Adipocyte (in vitro differentiated cells): ENCODE results near the gene VOPP1.
A peak's percentile ranks its signal among the peaks of the same experiment; 100 is the strongest.
"Not testable (repeated sequence)": the region's sequence is repeated elsewhere in the genome, so short reads cannot be mapped to it uniquely, and the experiment has no call there.

Experiments
- DNase-seq: peaks from one replicate; pipeline ENCODE4 v3.0.0-alpha.2; 2015; ENCODE audit warnings: low read depth
- H3K27me3 ChIP-seq: replicated peaks from 2 replicates; pipeline ENCODE4 v1.7.0; 2013; ENCODE audit warnings: mild to moderate bottlenecking, low read length, moderate library complexity; ENCODE audit not compliant: control insufficient read depth, insufficient read depth
- H3K36me3 ChIP-seq: 2 replicates; pipeline ENCODE4 v1.7.0; 2013; ENCODE audit warnings: low read length, mild to moderate bottlenecking, moderate library complexity; ENCODE audit not compliant: control insufficient read depth, insufficient read depth, severe bottlenecking
- H3K4me1 ChIP-seq: 2 replicates; pipeline ENCODE4 v1.7.0; 2013; ENCODE audit warnings: mild to moderate bottlenecking, low read length, moderate library complexity; ENCODE audit not compliant: control insufficient read depth, insufficient read depth
- H3K4me3 ChIP-seq: 2 replicates; pipeline ENCODE4 v1.7.0; 2013; ENCODE audit warnings: mild to moderate bottlenecking, low read length, moderate library complexity
- H3K9ac ChIP-seq: 2 replicates; pipeline ENCODE4 v1.7.0; 2013; ENCODE audit warnings: mild to moderate bottlenecking, low read length, moderate library complexity
- H3K9me3 ChIP-seq: 2 replicates; pipeline ENCODE4 v1.7.0; 2013; ENCODE audit warnings: mild to moderate bottlenecking, low read length, moderate library complexity; ENCODE audit not compliant: control insufficient read depth

VOPP1 gene

DNA sequence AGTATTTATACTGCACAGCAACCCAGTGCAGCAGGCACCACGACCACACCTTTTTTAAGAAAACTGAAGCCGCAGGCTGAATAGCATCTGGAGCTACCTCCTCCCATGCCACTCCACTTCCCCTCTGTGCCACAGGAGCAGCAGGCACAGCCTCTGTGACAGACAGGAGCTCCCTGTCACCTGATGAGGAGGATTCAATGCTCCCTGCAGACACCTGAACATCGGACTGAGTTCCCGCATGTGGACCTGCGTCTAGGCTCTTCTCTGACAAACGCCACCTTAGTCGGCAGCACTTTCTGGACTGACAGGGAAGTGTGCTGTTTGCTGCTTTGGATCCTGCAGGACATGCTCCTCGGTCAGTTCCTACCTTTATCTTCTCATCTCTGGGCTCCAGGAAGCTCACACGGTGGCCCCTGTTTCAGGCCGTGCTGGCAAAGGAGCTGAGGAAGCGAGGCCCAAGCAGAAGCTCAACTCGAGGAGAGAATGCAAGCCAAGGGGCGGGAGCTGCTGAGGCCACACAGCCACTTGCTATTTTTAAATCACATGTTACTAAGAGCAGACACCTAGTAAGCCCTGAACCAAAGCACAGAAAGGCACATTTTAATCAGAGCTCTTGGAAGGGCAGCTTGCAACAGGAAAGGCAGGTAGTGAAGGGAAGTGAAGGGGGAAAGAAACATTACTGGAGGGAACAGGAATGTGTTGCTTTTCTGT, 56.6 kb downstream of the VOPP1 start:
- Histone ChIP-seq H3K4me1 (peaks cover 11% of the 10 kb centered on the region), H3K4me3 (no peak overlapping the region), H3K36me3 (peaks cover 46% of the 10 kb centered on the region), H3K27me3 (no peaks in the 10 kb centered on the region), H3K9ac (no peak overlapping the region), H3K9me3 (no peaks in the 10 kb centered on the region)
- no peak for DNase-seq

DNA sequence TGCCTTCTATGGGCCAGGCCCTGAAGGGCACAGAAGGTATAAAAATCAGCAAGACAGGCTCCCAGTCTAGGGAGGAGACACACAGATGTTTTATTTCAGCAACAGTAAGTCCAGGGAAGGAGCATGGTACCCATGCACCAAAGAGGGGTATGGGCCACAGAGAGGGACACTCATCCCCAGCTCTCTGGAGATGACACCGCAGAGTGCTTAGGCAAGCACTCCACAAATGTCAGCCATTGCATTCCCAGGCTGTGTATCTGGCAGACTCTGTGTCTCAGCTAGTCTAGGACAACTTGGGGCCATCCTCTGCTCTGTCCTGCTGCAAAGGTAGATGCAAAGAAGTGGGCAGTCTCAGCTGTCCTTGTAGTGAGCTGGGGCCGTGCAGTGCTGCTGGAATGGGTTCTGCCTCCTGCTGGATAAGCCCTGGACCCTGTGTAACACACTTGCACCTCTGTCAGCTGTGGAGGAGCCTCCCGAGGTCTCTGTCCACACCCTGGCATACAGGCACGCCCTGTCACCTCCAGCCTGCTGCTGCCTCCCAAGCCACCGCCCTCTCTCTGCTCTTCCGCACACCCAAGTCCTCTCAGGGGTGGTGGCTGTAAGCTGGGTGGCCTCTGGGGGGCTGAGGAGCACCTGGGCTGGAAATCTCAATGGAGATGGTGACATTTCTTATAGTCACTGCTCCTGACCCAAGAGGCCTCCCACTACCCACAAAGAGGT, 57.6 kb downstream of the VOPP1 start:
- H3K9me3 ChIP-seq, result no peaks in the 10 kb centered on the region
- H3K9ac ChIP-seq, result no peak overlapping the region
- peaks cover 46% of the 10 kb centered on the region for H3K36me3 ChIP-seq

DNA sequence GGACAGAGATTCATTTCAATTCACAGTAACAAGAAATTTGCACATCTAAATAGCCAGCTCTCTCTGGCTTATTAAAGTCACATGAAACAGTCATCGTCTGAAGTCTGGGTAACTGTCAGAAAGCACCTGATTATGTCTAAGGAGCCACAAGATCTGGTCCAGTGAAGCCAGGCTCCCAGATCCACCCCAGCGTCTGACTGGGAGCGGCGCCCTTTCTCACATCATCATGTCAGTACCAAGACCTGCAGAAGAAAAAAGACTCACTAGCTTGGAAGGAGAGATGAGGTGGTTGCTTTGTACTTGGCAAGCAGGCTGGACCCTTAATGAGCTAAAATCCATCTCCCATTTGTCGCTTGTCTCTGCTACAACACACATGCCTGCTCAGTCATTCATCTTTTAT, 58.4 kb downstream of the VOPP1 start:
- DNase-seq, result no peak

More for the DNA sequence above, 57.6 kb downstream of the VOPP1 start:
- no peak overlapping the region for H3K4me3 ChIP-seq
- peaks cover 13% of the 10 kb centered on the region for H3K4me1 ChIP-seq
- no peak for DNase-seq
- H3K27me3 ChIP-seq, result no peaks in the 10 kb centered on the region

GRCh38 chr7:55512635-55513191, 59.6 kb downstream of the VOPP1 start:
- DNase-seq, result no peak

More for the DNA sequence above, 58.4 kb downstream of the VOPP1 start:
- Histone ChIP-seq H3K9ac (no peak overlapping the region), H3K9me3 (no peaks in the 10 kb centered on the region), H3K4me3 (no peak overlapping the region), H3K4me1 (peaks cover 21% of the 10 kb centered on the region), H3K36me3 (peaks cover 40% of the 10 kb centered on the region), H3K27me3 (no peaks in the 10 kb centered on the region)

GRCh38 chr7:55510621-55511020, 61.7 kb downstream of the VOPP1 start:
- Histone ChIP-seq H3K9me3 (no peaks in the 10 kb centered on the region), H3K4me1 (peaks cover 16% of the 10 kb centered on the region), H3K9ac (no peak overlapping the region), H3K36me3 (peaks cover 20% of the 10 kb centered on the region), H3K27me3 (no peaks in the 10 kb centered on the region), H3K4me3 (no peak overlapping the region)
- DNase-seq, result no peak

More at GRCh38 chr7:55512635-55513191, 59.6 kb downstream of the VOPP1 start:
- H3K4me3 ChIP-seq, result no peak overlapping the region
- H3K9me3 ChIP-seq, result no peaks in the 10 kb centered on the region
- H3K36me3 ChIP-seq, result peaks cover 29% of the 10 kb centered on the region
- peaks cover 24% of the 10 kb centered on the region for H3K4me1 ChIP-seq
- H3K9ac ChIP-seq, result no peak overlapping the region
- H3K27me3 ChIP-seq, result no peaks in the 10 kb centered on the region

DNA sequence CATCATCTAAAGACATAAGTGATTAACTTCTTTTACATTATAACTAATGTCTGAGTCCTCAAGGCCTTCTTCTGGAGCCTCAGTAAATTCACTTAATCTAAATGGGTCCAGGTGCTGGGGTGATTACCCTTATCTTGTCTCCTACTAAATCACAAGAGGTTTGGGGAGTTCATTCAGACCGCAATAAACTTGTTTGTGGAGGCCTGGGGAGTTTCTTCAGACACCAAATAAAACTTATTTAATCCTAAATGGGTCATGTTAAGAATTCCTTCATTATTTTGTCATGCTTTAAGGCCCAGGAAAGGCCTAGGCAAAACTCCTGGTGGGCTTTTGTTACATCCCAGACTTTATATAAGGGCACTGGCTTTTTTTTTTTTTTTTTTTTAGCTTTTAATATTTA, 62.1 kb downstream of the VOPP1 start:
- H3K36me3 ChIP-seq, result peaks cover 16% of the 10 kb centered on the region
- not testable (repeated sequence) for H3K27me3 ChIP-seq, DNase-seq, H3K9me3 ChIP-seq, H3K4me3 ChIP-seq, H3K9ac ChIP-seq
- H3K4me1 ChIP-seq, result peaks cover 14% of the 10 kb centered on the region

- H3K36me3 ChIP-seq, result peaks cover 8% of the 10 kb centered on the region
- H3K4me1 ChIP-seq, result peaks cover 20% of the 10 kb centered on the region
- H3K9ac ChIP-seq, result no peak overlapping the region
- no peak overlapping the region for H3K4me3 ChIP-seq
- DNase-seq, result peak; percentile 61
- H3K9me3 ChIP-seq, result no peaks in the 10 kb centered on the region
- H3K27me3 ChIP-seq, result no peaks in the 10 kb centered on the region
These were observed 63.0 kb downstream of the VOPP1 start for GRCh38 chr7:55509322-55509721.

GRCh38 chr7:55508221-55509011, 63.9 kb downstream of the VOPP1 start:
- H3K9me3 ChIP-seq, result no peaks in the 10 kb centered on the region
- peaks cover 24% of the 10 kb centered on the region for H3K4me1 ChIP-seq
- no peaks in the 10 kb centered on the region for H3K27me3 ChIP-seq
- no peak overlapping the region for H3K4me3 ChIP-seq
- H3K9ac ChIP-seq, result no peak overlapping the region
- DNase-seq, result no peak
- H3K36me3 ChIP-seq, result peaks cover 4% of the 10 kb centered on the region

DNA sequence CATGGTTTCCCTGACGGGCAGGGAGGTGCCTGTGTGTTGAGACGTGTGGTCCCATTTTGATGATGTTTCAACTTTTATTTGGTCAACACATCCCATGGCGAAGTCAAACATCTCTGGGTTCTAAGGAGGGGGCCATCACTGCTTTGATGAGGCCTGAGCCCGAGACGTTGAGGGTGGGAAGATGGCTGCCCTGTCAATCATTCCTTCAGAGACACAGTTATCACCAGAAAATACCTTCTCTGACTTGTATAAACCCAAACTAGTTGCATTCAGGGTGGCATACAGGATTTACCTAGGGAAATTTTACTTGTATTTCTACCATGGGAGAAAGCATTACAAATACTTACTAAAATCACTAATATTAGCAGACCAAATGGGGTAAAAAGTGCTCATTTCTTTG, 64.6 kb downstream of the VOPP1 start:
- H3K4me1 ChIP-seq, result peaks cover 24% of the 10 kb centered on the region
- peaks cover 4% of the 10 kb centered on the region for H3K36me3 ChIP-seq
- DNase-seq, result no peak
- H3K27me3 ChIP-seq, result no peaks in the 10 kb centered on the region
- no peaks in the 10 kb centered on the region for H3K9me3 ChIP-seq
- H3K4me3 ChIP-seq, result no peak overlapping the region
- no peak overlapping the region for H3K9ac ChIP-seq

DNA sequence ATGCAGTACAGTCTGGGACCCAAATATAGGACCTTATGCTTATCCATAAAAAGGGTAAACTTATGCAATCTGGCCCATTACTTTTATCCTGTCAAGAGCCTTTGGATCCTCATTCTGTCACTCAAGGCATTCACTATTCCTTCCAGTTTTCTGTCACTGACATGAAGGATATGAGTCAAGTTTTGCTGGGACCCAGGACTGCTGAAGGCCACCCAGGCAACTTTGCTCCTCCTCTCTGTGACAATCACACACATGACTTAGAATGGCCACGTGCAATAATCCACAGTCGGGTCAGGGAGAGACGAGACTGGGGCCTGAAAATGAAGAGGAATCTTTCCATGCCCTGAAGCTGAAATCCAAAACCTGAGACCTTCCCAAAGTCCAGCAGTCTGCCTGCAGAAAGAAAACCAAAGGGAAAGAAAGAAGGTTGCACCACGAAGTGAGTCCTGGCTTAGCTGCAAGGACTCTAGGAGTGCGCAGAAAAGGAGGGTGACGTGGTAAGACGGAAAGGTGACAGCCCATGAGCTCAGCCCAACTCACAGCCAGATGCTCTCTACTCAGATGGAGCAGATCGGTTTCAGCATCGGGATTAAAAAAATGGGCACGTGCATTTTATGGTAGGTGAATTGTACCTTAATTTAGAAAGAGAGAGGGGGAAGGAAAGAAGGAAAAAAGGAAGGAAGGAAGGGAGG, 67.2 kb downstream of the VOPP1 start:
- peaks cover 24% of the 10 kb centered on the region for H3K4me1 ChIP-seq
- H3K36me3 ChIP-seq, result peaks cover 3% of the 10 kb centered on the region
- no peaks in the 10 kb centered on the region for H3K27me3 ChIP-seq
- DNase-seq, result no peak
- no peak overlapping the region for H3K4me3 ChIP-seq
- no peaks in the 10 kb centered on the region for H3K9me3 ChIP-seq
- H3K9ac ChIP-seq, result no peak overlapping the region
